ENCODE measurements around the gene ADAM10. TPM values are rescaled to one million over a fixed set of nuclear protein-coding genes. Genes with fewer than 3 reads are reported as not detected.
A peak's percentile ranks its signal among the peaks of the same experiment; 100 is the strongest.

ADAM10 gene
- total RNA-seq, 1 donor from 2014 or later = 232 TPM

DNA sequence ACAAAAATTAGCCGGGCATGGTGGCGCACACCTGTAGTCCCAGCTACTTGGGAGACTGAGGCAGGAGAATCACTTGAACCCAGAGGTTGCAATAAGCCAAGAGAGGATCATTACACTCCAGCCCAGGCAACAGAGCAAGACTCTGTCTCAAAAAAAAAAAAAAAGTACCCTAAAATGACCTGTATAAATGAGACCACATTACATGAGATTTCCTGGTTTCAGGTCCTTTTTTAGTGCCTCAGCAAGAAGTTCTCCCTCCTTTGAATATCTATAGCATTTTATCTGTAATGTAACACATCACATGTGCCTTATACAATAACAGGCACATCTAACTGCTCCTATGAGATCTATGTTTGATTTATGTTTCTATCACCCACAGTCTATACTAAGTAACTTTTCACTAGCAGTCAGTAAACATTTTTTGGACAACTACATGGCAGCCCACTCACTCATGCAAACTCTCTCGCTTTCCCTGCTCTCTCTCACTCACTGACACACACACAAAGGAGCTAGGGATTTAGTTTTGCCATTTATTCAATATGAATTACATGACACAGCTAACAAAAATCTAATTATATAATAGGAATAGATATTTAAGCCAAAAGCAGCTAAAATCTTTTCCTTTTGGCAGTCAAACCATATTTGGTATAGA lies 34.1 kb downstream of the ADAM10 start:
- no peak for DNase-seq

DNA sequence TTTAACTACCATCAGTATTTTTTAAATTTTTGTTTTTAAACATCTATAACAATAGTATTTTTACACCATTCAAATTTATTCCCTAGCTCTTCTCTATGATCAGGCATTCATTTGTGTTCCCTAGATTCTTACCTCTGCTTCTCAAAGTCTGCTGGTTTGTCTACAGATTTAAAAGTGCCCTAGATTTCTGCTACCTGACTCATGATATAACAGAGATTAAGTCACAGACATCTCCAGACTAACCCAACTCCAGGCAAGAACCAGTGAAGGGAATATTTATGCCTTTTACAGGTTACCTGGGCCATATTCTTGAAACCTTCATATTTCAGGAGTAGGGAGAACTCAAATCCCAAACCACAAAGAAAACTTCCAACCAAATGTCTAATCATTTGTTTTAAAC lies 38.8 kb downstream of the ADAM10 start:
- no peak for DNase-seq

DNA sequence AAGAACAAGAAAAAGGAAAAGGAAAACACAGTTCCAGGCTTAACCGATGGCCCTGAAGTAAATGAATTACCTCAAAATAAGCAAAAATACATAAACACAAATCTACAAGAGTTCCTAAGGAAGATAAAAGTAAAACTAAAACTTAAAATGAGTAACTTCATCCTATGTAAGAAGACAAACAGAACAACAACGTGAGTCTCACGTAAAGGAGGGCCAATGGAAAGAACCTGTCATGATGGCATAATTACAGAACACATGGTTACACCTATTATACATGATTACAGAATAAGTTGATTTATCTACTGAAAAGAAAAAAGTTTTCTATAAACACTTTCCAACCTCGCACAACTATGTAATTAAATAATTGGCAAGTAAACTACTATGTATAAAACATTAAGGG lies 42.1 kb downstream of the ADAM10 start:
- DNase-seq = no peak

DNA sequence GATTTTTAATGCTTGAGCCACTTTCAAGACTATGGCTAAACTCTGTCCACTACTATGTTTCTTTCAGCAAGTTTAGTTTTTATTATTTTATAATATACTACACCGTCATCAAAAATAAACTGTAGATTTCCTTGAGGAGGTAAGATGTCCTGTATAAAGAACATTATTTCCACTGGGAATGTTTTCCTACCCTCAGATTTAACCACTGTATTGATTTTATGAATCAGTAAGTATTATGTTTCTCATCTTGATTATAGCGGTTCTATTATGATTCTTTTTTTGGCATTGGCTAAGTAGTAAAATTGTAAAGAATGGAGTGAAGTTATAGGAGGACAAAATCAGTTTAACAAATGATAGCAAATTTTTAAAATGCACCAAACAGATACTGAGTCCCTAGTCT lies 44.4 kb downstream of the ADAM10 start:
- no peak for DNase-seq

DNA sequence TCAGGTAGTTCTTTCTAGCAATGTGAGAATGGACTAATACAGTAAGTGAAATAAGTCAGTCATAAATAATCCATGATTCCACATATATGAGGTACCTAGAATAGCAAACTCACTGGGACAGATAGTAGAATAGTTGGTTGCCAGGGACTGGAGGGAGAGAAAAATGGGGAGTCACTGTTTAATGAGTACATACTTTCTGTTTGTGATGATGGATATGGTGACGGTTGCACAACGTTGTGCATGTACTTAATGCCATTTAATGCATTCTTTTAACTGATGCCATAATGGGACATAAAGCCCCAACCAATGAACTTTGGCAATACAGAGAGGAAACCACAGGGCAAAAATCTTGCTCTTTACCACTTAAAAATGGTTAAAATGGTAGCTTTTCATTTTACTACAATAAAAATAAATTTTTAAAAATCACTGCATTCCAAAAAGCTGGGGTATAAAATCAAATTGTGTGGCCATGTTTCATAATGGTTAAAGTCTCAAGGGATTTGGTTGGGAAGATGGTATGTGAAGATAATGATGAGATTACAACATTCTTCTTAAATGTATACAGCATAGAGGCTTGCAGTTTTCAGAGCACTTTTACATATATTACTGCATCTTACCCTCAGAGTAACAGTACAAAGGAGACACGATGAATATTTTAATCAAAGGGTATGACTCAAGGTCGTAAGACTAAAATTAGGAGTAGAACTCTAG lies 45.2 kb downstream of the ADAM10 start:
- no peak for DNase-seq

DNA sequence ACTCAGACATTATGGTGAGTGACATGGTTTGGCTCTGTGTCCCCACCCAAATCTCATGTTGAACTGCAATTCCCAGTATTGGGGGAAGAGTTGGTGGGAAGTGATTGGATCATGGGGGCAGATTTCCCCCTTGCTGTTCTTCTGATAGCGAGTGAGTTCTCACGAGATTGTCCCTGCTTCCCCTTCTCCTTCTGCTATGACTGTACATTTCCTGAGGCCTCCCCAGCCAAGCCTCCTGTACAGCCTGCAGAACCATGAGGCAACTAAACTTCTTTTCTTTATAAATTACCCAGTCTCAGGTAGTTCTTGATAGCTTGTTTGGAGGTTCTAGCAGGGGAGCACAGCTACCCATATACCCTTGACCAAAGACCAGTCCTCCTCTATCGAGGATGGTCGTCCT lies 45.9 kb downstream of the ADAM10 start:
- DNase-seq = no peak

DNA sequence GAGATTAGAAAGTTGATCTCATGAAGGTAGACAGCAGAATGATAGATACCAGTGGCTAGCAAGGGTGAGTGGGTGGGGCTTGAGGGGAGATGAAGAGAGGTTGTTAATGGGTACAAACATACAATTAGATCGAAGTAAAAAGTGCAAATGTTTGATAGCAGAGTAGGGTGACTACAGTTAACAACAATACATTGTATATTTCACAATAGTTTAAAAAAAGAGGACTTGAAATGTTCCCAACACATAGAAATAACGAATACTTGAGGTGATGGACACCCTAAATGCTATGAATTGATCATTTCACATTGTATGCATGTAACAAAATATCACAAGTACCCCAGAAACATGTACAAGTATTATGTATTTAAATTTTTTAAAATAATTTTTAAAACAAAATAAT lies 47.3 kb downstream of the ADAM10 start:
- no peak for DNase-seq

DNA sequence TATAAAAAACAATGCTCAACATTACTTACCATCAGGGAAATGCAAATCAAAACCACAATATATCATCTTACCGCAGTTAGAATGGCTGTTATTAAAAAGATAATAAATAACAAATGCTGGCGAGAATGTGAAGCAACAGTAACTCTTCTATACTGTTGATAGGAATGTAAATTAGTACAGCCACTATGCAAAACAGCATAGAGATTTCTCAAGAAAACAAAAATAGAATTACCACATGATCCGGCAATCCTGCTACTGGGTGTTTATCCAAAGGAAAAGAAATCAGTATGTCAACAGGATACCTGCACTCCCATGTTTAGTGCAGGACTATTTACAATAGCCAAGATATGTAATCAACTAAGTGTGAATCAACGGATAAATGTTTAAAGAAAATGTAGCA lies 48.1 kb downstream of the ADAM10 start:
- DNase-seq = no peak

DNA sequence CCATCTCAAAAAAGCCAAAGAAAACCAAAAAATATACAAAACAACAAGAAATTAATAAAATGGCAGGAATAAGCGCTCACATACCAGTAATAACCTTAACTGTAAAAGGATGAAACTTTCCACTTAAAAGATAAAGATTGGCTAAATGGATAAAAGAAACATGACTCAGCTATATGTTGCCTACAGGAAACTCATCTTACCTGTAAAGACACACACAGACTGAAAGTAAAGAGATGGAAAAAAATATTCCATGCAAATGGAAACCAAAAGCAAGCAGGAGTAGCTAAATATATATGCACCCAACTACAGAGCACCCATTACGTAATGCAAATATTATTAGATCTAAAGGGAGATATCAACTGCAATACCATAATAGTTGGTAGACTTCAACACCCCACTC lies 49.7 kb downstream of the ADAM10 start:
- DNase-seq = no peak

DNA sequence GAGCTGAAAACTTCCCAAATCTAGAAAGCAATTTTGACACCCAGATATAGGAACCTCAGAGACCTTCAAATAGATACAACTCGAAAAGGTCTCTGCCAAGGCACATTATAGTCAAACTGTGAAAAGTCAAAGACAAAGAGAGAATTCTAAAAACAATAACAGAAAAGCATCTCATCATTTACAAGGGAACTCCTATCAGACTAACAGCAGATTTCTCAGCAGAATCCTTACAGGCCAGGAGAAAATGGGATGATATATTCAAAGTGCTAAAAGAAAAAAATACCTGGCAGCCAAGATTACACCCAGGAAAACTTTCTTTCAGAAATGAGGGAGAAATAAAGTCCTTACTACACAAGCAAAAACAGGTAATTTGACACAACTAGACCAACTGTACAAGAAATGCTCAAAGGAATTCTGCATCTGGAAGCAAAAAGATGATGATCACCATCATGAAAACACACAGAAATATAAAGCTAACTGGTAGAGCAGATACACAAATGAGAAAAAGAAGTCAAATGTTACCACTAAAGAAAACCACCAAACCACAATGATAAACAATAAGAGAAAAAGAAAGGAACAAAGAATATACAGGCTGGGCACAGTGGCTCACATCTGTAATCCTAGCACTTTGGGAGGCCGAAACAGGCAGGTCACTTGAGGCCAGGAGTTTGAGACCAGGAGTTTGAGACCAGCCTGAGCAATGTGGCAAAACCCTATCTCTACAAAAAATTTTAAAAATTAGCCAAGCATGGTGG lies 50.4 kb downstream of the ADAM10 start:
- DNase-seq = no peak

DNA sequence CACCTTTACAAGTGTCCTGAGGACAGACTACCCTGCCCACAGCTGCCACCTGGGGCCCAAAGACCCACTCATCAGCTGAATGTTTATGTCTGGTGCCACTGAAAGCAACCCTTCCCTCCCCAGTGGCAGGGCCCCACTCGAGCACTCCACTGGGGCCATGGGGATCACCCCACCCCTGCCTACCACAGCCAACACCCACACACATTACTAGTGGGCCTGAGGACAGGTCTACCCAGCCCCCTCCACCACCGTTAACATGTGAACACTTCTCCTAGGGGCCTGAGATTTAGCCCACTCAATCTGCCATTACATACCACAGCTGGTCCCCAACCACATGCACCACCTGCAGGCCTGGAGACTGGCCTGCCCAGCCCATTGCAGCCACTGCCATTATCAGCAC lies 52.3 kb downstream of the ADAM10 start:
- no peak for DNase-seq

DNA sequence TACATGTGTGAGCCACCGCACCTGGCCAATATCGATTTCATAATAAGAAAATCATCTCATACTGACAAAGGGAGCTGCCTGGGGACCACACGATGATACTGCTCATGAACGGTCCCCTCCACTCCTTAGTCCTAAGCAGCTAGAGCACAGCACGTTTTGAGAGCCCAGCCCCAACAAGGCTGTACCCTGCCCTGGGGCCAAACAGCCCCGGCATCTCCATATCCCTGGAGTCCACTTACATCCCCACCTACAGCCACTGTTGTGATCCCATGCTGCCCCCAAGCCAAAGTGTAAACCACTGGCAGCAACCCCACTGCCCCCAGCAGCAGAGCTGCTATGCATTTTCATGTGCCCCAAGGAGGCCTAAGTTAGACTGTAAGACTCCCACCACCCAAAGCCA lies 52.8 kb downstream of the ADAM10 start:
- DNase-seq = no peak

DNA sequence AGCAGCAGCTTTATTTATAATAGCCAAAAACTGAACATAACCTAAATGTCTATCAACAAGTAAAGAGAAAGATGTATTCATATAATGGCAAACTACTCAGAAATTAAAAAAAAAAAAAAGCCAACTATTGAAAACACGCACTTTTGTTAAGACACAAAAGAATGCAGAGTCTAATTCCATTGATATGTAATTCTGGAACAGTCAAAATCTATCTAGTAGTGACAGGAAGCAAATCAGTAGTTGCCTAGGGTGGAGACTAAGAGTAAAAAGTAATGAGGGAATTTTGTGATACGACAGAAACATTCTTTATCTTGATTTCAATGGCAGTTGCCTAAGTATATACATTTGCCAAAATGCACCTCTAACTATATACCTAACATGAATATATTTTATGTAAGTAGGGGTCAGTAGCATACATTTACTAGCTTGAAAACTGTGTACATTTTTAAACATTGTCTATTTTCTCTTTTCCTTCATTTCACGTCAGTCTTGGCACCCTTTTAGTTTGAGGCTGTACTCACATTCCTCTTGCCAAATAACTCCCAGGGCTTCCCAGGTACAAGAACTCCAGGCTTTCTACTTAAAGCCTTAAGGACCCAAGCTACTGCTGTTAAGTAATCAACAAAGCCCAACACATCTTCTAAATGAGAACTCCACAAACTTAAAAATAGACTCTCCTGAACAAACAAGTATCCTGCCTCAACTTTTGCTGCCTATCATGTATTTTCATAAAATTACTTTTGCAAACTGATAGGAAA lies 54.7 kb downstream of the ADAM10 start:
- no peak for DNase-seq

DNA sequence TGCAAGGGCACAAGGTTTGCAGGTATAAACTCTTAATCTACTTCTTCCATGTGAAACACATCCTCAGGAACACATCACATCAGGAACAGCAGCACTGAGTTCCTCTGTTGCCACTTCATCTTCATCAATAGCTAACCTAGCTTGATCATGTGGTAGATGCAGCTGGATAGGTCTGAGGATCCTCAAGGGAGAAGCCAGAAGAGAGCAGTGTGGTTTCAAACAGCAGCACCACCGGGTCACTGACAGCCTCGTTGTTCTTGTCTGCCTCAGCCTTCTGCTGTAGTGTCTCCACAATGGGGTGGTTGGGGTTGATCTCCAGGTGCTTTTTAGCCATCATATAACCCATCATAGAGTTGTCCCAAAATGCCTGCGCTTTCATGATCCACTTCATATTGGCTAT lies 58.8 kb downstream of the ADAM10 start:
- DNase-seq = no peak

DNA sequence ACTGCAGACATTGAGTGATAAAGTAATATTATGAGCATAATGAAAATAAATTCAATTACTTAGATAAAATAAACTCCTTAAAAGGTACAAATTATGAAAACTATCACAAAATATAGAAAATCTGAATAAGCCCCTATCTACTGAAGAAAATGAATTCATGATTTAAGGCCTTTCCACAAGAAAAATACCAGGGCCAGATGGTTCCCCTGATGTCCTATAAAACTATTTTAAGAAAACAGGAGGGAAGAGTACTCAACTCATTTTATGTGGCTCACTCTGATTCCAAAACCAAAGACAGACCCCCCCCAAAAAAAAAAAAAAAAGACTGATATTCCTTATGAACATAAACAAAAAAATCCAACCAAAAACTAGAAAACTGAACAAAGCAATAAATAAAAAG lies 59.9 kb downstream of the ADAM10 start:
- no peak for DNase-seq

DNA sequence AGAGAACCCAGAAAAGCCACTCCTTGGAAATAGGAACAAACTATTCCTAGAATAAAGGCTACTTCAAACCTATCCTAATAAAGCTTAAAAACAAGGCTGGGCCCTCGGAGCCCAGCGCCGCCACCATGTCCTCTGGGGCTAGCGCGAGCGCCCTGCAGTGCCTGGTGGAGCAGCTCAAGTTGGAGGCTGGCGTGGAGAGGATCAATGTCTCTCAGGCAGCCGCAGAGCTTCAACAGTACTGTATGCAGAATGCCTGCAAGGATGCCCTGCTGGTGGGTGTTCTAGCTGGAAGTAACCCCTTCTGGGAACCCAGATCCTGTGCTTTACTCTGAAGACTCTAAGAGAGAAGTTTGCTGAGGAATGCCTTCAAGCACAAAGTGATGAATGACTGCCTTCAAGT lies 63.2 kb downstream of the ADAM10 start:
- DNase-seq = no peak

DNA sequence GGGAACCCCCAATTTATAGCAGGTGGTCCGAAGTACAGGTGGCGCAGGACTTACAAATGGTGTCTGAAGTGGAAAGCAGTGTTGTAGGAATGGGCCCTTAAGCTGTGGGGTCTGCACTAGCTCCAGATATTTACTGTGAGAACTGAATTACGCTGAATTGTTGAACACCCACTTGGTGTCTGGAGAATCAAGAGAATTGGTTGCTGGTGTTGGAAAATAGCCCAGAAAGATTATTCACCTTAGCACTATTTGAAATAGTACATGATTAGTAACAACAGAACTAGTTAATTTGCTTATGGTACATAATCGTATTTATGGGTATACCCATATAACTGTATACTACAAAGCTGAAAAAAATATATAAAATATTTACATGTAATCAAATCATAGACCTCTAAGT lies 64.8 kb downstream of the ADAM10 start:
- no peak for DNase-seq

DNA sequence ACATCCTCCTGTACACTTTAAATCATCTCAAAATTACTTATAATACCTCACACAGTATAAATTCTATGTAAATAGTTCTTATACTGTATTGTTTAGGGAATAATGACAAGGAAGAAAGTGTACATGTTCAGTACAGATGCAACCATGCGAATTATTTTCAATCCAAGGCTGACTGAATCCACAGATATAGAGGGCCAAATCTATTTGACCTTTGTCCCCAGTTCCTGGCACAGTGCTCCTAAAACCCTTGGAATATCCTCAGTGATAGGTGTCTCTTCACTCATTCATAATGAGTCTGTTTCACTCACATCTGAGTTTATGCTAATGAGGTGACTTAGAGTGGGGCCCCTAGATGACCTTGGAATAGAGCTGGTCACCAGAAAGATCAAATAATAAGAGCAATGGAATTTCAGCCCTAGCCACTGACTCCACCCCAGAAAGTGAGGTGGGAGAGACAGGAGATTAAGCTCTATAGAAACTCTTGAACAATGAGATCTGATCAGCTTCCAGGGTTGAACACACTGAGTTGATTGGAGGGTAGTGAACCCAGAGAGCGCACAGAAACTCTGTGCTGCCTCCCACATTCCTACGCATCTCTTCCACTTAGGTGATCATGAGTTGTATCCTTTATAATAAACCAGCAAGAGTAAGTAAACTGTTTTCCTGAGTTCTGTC lies 65.3 kb downstream of the ADAM10 start:
- no peak for DNase-seq

DNA sequence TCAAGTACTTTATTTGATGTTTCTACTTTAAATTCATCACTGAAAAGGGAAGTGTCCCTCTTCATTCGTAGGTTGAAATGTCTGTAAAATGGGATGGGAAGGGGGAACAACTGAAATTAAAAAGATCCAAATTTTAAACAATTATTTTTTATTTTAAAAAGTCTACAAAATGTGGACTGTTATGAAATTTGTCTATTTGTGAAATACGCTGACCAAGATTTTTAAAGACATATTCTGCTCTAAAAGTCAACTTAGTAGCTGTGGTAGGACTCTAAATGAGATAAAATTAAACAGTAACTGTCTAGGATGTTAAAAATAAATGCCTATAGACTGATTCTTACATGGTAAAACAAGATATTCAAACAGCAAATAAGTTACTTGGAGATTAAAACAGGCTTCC lies 67.3 kb downstream of the ADAM10 start:
- no peak for DNase-seq

DNA sequence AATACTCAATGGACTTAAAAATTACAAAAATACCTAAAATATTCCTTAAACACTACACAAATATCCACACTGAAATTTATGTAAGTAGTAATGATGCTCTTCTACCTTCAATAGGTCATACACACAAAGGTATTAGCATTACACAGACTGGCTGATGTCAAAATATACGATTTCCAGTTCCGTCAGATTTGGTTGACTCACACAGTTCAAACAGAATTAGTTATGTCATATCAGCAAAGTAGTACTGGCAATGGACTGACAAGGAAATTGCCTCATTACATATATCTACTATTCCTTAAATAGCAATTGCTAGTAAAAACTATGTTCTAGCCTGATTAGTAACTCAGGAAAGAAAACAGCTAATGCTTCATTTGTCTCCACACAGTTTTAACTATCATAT lies 70.8 kb downstream of the ADAM10 start:
- peak; percentile 45 for DNase-seq

DNA sequence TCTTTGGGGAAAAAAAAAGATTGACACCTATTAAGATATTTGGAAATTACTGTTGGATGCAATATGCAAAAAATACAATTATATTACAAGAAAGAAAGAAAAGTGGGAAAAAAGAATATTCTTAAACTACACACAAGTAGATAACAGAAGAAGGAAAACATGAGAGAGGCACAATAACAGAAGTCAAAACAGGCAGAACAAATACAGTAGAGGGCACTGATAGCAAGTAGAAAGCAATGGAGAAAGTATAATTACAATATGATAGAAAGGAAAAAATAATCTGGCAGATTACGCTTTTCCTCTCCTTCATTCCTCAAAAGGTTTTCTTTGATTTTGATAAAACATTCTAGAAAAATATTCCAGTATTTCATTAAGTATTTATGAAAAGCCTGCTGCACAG lies 72.1 kb downstream of the ADAM10 start:
- DNase-seq = no peak

DNA sequence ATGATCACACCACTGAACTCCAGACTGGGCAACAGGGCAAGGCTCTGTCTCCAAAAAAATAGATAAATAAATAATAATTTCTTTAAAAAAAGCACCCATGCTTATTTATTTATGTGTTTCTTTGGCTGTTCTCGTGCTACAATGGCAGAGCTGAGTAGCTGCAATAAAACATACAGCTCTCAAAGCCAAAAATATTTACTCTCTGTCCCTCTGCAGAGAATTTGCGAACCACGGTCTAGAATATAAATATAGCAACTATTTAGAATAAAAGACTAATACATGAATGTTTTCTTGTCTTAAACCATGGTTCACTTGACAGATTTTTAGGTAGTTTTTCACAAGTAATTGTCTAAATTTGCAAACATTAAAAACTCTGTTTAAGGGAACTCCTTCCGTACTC lies 72.7 kb downstream of the ADAM10 start:
- no peak for DNase-seq

DNA sequence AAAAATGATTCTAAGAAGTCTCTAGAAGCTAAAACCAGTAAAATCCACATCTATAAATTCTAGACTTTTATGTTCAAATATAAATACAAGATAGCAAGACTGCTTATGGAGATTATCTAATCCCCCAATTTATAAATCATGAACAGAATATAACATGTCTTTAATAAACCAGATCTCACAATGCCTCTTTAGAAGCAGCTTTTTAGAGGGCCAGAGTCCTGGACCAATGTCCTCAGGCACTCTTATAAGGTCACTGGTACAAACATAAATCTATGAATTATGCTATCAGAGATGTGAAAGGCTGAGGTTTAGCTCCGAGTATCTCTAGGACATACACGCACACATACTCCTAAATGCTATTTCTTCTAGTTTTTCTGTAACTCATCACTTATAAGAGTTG lies 78.3 kb downstream of the ADAM10 start:
- no peak for DNase-seq

Data from dermis blood vessel endothelial cell (primary cell).